Thoracic aorta (tissue), 2 donors: ENCODE data around the gene MAP1S. TPM values are rescaled to one million over a fixed set of nuclear protein-coding genes. Genes with fewer than 3 reads are reported as not detected.

Experiments used
- ATAC-seq: fragments of 150-250 bp; one replicate; pipeline ENCODE4 v1.8.0; 2017; ENCODE audit warnings: low read depth; ENCODE audit not compliant: insufficient number of reproducible peaks, low FRiP score
- DNase-seq: peaks from one replicate; pipeline ENCODE4 v3.0.0-alpha.2; 2020; ENCODE audit warnings: low spot score
- H3K27ac ChIP-seq, 2 donors: fragments of 200-600 bp; sonication (generic); 1 replicate in 1 of 2; 2 replicates in 1 of 2; pipeline ENCODE4 v1.5.1; 2016; ENCODE audit warnings: mild to moderate bottlenecking in 2 of 2, moderate library complexity in 2 of 2
- H3K27me3 ChIP-seq: fragments of 200-600 bp; sonication (generic); replicated peaks from 2 replicates; pipeline ENCODE4 v1.6.0; 2016; ENCODE audit warnings: mild to moderate bottlenecking; ENCODE audit not compliant: insufficient read depth
- H3K36me3 ChIP-seq: fragments of 200-600 bp; sonication (generic); one replicate; pipeline ENCODE4 v1.5.1; 2016
- H3K4me1 ChIP-seq, 2 donors: fragments of 200-600 bp; sonication (generic); 1 replicate in 1 of 2; 2 replicates in 1 of 2; pipeline versions ENCODE4 v1.5.1 to v1.6.0; 2016; ENCODE audit warnings: low read depth in 2 of 2, mild to moderate bottlenecking in 1 of 2; ENCODE audit not compliant: control insufficient read depth in 1 of 2
- H3K4me3 ChIP-seq: fragments of 200-600 bp; sonication (generic); 2 replicates; pipeline ENCODE4 v1.5.1; 2016; ENCODE audit warnings: mild to moderate bottlenecking
- H3K9me3 ChIP-seq: fragments of 200-600 bp; sonication (generic); 2 replicates; pipeline ENCODE4 v1.5.1; 2016
- CTCF ChIP-seq: fragments of 200-600 bp; sonication (generic); IDR thresholded peaks from one replicate; pipeline ENCODE4 v1.5.1; 2019; ENCODE audit warnings: antibody characterized with exemption
- total RNA-seq, 2 donors: library from RNA; depleted of rRNA; stranded (reverse); fragments of >200 nt; gene quantifications; one replicate each; pipeline versions ENCODE4 v1.1.0 to v1.2.3, GENCODE V29; 2016

MAP1S gene
- total RNA-seq, 2 donors from 2014 or later: 31.7 to 42.9 TPM

GRCh38 chr19:17677002-17677401 is 42.3 kb upstream of the MAP1S start:
- DNase-seq (no peak), ATAC-seq (no peak)
- Histone ChIP-seq H3K36me3 (no peaks in the 10 kb centered on the region), H3K4me1 (peaks cover 10 to 19% of the 10 kb centered on the region in 2 donors), H3K27me3 (no peaks in the 10 kb centered on the region), H3K9me3 (no peaks in the 10 kb centered on the region), H3K4me3 (no peak overlapping the region), H3K27ac (no peak overlapping the region)
- TF ChIP-seq CTCF: no peak

- DNase-seq: no peak
These were observed 40.4 kb upstream of the MAP1S start for GRCh38 chr19:17678836-17679235.

GRCh38 chr19:17679526-17680229 is 39.6 kb upstream of the MAP1S start:
- H3K4me3 ChIP-seq: peak overlapping the region; percentile 74
- no peaks in the 10 kb centered on the region for H3K36me3 ChIP-seq
- no peaks in the 10 kb centered on the region for H3K9me3 ChIP-seq
- peaks cover 7 to 10% of the 10 kb centered on the region in 2 donors for H3K4me1 ChIP-seq
- TF ChIP-seq CTCF: no peak
- peak overlapping the region in 1 of 2 donors; percentile 89 for H3K27ac ChIP-seq
- DNase-seq (no peak), ATAC-seq (no peak)
- no peaks in the 10 kb centered on the region for H3K27me3 ChIP-seq

More at GRCh38 chr19:17678836-17679235, 40.4 kb upstream of the MAP1S start:
- Histone ChIP-seq H3K36me3 (no peaks in the 10 kb centered on the region), H3K9me3 (no peaks in the 10 kb centered on the region), H3K4me3 (no peak overlapping the region), H3K4me1 (peaks cover 10 to 19% of the 10 kb centered on the region in 2 donors), H3K27ac (no peak overlapping the region), H3K27me3 (no peaks in the 10 kb centered on the region)
- no peak for TF ChIP-seq CTCF
- ATAC-seq: no peak

GRCh38 chr19:17680230-17680722 is 39.0 kb upstream of the MAP1S start:
- peak overlapping the region; percentile 74 for H3K4me3 ChIP-seq
- peak overlapping the region in 1 of 2 donors; percentile 89 for H3K27ac ChIP-seq
- ATAC-seq: peak; percentile 70
- H3K4me1 ChIP-seq: peaks cover 7 to 9% of the 10 kb centered on the region in 2 donors
- H3K36me3 ChIP-seq: no peaks in the 10 kb centered on the region
- no peaks in the 10 kb centered on the region for H3K9me3 ChIP-seq
- peak; percentile 60 for DNase-seq
- no peak for TF ChIP-seq CTCF
- H3K27me3 ChIP-seq: no peaks in the 10 kb centered on the region

- DNase-seq: no peak
- peak; percentile 7 for ATAC-seq
- Histone ChIP-seq H3K4me1 (peaks cover 10 to 13% of the 10 kb centered on the region in 2 donors), H3K36me3 (no peaks in the 10 kb centered on the region), H3K27ac (no peak overlapping the region), H3K27me3 (no peaks in the 10 kb centered on the region), H3K4me3 (no peak overlapping the region), H3K9me3 (no peaks in the 10 kb centered on the region)
- no peak for TF ChIP-seq CTCF
These were observed 37.7 kb upstream of the MAP1S start for GRCh38 chr19:17681505-17682125.
